Brain microvascular endothelial cell (primary cell): ENCODE measurements around the gene ZCCHC9.

Experiments used
- DNase-seq: peaks from one replicate; pipeline ENCODE4 v3.0.0-alpha.2; 2020
- H3K27ac ChIP-seq: fragments of 250-450 bp; sonication (Bioruptor Pico); 2 replicates; pipeline ENCODE4 v1.5.1; 2020; ENCODE audit warnings: mild to moderate bottlenecking, moderate library complexity
- H3K27me3 ChIP-seq: fragments of 250-450 bp; sonication (Bioruptor Pico); replicated peaks from 2 replicates; pipeline ENCODE4 v1.5.1; 2020; ENCODE audit warnings: mild to moderate bottlenecking
- H3K36me3 ChIP-seq: fragments of 250-450 bp; sonication (Bioruptor Pico); replicated peaks from 2 replicates; pipeline ENCODE4 v1.5.1; 2020; ENCODE audit warnings: mild to moderate bottlenecking
- H3K4me3 ChIP-seq: 2 replicates; pipeline ENCODE4 v1.5.1; 2011; ENCODE audit warnings: low read depth, mild to moderate bottlenecking, control low read depth, low read length, moderate library complexity
- in situ Hi-C: cut with HindIII; loops from 2 replicates; pipeline ENCODE4 v1.10.0; 2017; ENCODE audit warnings: low sequenced_read_pairs, low pct_ligation_motif_present
- TF ChIP-seq, protein P1 (sequence below): IDR thresholded peaks from 2 replicates; pipeline ENCODE4 v1.5.1; 2011; ENCODE audit warnings: low read depth, mild to moderate bottlenecking, moderate library complexity, low read length, control low read depth, inconsistent platforms; ENCODE audit errors: missing control alignments

ZCCHC9 gene

GRCh38 chr5:81310402-81311063 is 9.1 kb downstream of the ZCCHC9 start:
- TF ChIP-seq, protein P1, sequence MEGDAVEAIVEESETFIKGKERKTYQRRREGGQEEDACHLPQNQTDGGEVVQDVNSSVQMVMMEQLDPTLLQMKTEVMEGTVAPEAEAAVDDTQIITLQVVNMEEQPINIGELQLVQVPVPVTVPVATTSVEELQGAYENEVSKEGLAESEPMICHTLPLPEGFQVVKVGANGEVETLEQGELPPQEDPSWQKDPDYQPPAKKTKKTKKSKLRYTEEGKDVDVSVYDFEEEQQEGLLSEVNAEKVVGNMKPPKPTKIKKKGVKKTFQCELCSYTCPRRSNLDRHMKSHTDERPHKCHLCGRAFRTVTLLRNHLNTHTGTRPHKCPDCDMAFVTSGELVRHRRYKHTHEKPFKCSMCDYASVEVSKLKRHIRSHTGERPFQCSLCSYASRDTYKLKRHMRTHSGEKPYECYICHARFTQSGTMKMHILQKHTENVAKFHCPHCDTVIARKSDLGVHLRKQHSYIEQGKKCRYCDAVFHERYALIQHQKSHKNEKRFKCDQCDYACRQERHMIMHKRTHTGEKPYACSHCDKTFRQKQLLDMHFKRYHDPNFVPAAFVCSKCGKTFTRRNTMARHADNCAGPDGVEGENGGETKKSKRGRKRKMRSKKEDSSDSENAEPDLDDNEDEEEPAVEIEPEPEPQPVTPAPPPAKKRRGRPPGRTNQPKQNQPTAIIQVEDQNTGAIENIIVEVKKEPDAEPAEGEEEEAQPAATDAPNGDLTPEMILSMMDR: no peak
- in situ Hi-C loops: no loop called here
- Histone ChIP-seq H3K4me3 (no peak overlapping the region), H3K27me3 (no peaks in the 10 kb centered on the region), H3K27ac (no peak overlapping the region), H3K36me3 (peaks cover 28% of the 10 kb centered on the region)
- no peak for DNase-seq

GRCh38 chr5:81313278-81313677 is 11.9 kb downstream of the ZCCHC9 start:
- Histone ChIP-seq H3K27ac (no peak overlapping the region), H3K27me3 (no peaks in the 10 kb centered on the region), H3K4me3 (no peak overlapping the region), H3K36me3 (peaks cover 28% of the 10 kb centered on the region)
- in situ Hi-C loops: no loop called here
- TF ChIP-seq, protein P1: no peak
- no peak for DNase-seq

DNA sequence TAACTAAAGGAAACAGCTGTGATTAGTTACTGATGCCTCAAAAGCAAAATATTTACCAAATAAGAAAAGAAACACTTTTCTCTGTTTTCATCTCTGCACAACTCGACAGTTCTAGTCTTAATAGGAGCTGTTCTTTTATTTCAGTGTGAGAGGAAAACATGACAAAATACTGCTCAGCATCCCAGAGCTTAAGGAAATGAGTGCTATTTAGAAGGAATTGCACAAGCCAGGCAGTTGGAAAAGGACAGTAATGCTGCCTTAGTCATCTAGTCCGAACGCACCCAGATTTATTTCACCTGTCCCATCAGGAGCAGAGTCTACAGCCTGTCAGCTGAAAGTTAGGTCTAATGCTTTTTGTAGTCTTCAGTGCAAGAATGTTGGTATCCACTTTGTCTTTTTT is 12.3 kb downstream of the ZCCHC9 start:
- in situ Hi-C loops: no loop called here
- DNase-seq: no peak
- Histone ChIP-seq H3K27ac (no peak overlapping the region), H3K4me3 (no peak overlapping the region), H3K36me3 (peaks cover 28% of the 10 kb centered on the region), H3K27me3 (no peaks in the 10 kb centered on the region)
- TF ChIP-seq, protein P1: no peak

- TF ChIP-seq, protein P1: no peak
- no peak for DNase-seq
- in situ Hi-C loops: no loop called here
- Histone ChIP-seq H3K27me3 (no peaks in the 10 kb centered on the region), H3K36me3 (peaks cover 28% of the 10 kb centered on the region), H3K4me3 (no peak overlapping the region), H3K27ac (no peak overlapping the region)
Measured at GRCh38 chr5:81314581-81314980, 13.2 kb downstream of the ZCCHC9 start.

- TF ChIP-seq, protein P1: no peak
- no peaks in the 10 kb centered on the region for H3K27me3 ChIP-seq
- H3K36me3 ChIP-seq: peaks cover 28% of the 10 kb centered on the region
- in situ Hi-C loops: no loop called here
- no peak overlapping the region for H3K4me3 ChIP-seq
- peak; percentile 11 for DNase-seq
- peak overlapping the region; percentile 5 for H3K27ac ChIP-seq
Measured at GRCh38 chr5:81315336-81315735, 13.9 kb downstream of the ZCCHC9 start.

DNA sequence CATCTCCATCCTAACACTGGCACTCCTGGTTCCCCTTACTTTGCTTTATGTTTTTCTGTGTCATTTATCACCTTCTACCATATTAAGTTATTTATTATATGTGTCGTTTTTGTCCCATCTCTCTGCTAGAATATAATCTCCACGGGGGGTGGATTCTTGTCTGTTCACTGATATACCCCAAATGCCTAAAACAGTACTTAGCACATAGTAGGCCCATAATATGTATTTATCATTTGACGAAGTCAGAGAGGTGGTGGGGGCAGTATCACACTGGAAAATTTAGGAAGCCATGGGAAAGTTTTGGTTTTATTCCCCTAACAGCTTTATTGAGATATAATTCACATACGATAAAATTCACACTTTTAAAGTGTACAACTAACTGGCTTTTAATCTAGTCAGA is 14.4 kb downstream of the ZCCHC9 start:
- DNase-seq: no peak
- Histone ChIP-seq H3K36me3 (peaks cover 24% of the 10 kb centered on the region), H3K27me3 (no peaks in the 10 kb centered on the region), H3K27ac (peak overlapping the region; percentile 5), H3K4me3 (no peak overlapping the region)
- TF ChIP-seq, protein P1: no peak
- in situ Hi-C loops: no loop called here
